GM19328 (cell line): ENCODE measurements around the gene RIN3.

Experiments
- ATAC-seq: cut with Tn5 transposase; IDR thresholded peaks from one replicate; pipeline ENCODE4 v1.9.1; 2021; ENCODE audit warnings: mild to moderate bottlenecking, moderate library complexity; ENCODE audit not compliant: unreplicated experiment

Gene RIN3

GRCh38 chr14:92683041-92683440 is 169.5 kb downstream of the RIN3 start:
- ATAC-seq = no peak

GRCh38 chr14:92684801-92685560 is 171.4 kb downstream of the RIN3 start:
- no peak for ATAC-seq

- no peak for ATAC-seq
Observed at GRCh38 chr14:92685784-92686355, 172.3 kb downstream of the RIN3 start.

DNA sequence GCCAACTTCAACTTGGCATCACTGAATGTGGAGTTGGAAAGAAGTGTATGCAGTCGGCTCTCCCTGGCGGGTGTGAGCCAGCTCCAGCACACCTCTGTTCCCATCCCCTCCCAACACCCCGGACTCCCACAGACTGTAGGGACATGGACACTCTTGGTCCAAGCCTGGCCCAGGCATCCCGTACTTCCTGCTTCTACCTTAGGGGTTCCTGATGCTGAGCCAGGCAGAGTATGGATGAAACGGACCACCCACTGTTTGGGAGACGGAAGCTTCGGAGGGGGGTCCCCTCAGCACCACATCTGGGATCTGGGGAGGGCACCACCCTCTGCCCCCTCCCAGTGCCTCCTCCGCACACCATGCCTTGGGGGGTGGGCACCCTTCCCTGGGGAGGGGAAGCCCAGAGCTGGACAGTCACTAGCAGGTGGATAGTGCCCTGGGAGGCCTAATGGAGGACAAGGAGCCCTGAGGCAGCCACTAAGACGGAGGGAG is 172.9 kb downstream of the RIN3 start:
- no peak for ATAC-seq

- ATAC-seq = peak; percentile 47
Observed at GRCh38 chr14:92686900-92687427, 173.4 kb downstream of the RIN3 start.

DNA sequence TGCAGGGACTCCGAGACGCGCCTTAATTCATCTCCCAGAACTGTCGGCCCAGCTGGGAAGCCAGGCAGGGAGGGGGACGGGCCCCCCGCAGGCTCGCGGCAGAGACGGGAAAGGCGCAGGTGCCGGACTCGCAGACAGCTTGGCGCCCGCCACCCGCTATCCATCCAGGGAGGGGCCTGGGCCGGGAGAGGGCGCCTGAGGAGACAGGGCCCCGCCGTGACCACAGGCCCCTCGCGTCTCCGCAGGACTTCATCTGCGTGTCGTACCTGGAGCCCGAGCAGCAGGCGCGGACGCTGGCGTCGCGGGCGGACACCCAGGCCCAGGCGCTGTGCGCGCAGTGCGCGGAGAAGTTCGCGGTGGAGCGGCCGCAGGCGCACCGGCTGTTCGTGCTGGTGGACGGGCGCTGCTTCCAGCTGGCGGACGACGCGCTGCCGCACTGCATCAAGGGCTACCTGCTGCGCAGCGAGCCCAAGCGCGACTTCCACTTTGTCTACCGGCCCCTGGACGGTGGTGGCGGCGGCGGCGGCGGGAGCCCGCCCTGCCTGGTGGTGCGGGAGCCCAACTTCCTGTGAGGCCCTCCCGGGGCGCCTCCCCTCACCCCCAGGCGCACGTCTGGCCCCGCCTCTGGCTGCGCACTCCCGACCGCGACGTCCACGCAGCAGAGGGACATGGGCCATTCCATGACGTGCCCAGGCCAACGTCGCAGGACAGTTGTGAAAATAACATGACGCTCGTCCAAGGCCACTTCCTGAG is 174.3 kb downstream of the RIN3 start:
- no peak for ATAC-seq

DNA sequence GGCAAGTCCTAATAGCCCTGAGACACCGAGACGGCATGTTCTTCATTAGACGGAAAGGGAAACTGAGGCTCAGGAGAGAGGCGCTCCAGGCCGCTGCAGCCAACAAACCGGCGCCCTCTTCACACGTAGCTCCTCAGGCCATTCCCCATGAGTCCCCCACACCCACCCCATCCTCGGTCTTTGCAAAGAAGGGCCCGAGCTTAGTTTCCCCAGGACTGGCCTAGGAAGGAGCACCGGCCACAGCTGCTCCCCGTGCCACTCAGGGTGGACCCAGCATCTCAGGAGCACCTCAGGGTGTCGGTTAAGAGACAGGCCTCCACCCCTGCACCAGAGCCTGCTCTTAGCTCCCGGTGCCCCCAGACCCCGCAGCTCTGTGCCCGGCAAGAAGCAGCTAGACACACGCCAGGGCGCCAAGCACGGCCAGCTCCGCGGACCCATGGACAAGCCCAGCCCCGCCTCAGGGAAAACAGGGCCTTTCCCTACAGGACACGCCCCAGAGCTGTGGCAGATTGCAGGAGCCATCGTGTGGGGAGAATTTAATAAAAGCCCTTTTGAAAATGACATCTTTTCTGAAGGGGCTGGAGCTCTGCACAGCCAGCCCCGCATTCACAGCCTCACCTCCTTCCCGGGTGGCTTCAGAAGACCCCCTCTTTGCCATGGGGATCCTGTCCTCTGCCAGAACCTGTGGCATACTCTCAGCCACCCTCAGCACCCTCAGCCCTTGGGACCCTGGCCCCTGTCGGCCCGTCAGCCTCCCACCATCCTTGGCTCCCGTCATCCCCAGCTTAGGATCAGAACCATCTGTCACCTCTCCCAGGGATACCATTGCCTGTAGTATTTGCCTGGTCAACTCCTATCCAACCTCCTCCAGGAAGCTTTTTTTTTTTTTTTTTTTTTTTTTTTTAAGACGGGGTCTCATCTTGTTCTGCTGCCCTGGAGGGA is 175.1 kb downstream of the RIN3 start:
- ATAC-seq = no peak

DNA sequence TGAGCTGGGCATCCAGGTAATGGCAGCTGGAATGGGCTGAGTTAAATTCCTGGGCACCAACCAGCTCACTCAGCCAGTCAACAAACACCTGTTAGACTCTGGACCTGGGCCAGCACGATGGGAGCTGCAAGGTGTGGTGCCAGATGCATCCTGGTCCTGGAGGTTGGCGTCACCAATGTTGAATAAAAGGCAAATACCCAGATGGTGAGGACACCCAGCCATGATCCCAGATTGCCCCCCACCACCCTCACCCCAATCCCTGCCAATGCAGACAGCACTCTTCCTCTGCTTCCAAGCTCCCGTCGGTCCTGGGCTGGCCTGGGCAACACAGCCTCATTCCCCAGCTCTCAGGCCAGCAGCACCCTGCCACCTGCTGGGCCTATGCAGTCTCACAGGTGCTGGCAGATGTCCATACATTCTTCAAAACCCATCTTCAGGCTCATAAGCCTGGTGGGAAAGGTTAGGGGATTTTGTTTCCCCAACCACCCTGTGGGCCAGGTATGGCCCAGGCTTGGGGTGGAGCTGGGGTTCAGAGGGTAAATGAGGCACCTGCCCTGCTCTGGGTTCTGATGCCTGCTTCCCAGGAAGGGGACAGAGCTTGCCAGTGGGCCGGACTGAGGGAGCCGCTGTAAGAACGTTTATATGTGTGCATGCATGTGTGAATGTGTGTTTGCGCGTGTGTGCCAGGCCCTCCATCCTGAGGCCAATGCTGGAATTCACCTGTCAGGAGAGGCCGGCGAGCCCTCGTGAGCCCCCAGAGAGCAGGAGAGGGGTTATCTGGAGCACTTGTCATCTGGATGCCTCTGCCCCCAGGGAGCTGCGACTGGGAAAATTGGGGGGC is 176.8 kb downstream of the RIN3 start:
- ATAC-seq = no peak

- no peak for ATAC-seq
Observed at GRCh38 chr14:92692822-92693226, 179.2 kb downstream of the RIN3 start.

- no peak for ATAC-seq
Observed at GRCh38 chr14:92693998-92694795, 180.6 kb downstream of the RIN3 start.

DNA sequence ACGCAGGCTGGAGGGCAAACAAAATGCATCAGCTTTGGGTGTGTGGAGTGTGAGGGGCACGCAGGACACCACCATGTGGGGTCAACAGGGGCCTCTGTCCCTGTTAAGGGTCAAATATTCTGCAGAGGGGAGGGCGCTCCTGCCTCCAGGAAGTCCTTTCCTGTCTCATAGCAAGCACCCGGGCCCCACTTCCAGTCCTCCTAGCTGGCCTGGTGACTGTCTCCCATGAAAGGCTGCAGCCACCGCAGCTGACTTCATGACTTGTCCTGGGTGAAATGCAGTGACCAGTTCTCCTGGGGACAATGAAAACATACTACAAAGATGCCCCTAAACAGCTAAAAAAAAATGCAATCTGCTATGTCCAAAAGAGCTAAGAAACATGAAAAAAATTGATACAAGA is 181.2 kb downstream of the RIN3 start:
- no peak for ATAC-seq

DNA sequence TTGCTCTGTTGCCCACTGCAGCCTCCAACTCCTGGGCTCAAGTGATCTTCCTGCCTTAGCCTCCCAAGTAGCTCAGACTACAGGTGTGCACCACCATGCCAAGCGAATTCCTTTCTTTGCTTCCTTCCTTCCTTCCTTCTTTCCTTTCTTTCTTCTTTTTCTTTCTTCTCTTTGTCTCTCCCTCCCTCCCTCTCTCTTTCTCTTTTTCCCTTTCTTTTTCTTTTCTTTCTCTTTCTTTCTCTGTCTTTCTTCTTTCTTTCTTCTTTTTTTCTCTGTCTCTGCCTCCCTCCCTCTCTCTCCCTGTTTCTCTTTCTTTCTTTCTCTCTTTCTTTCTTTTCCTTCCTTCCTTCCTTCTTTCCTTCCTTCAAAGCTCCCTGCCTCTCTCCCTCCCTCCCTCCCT is 182.0 kb downstream of the RIN3 start:
- no peak for ATAC-seq

GRCh38 chr14:92696366-92696765 is 182.8 kb downstream of the RIN3 start:
- no peak for ATAC-seq

DNA sequence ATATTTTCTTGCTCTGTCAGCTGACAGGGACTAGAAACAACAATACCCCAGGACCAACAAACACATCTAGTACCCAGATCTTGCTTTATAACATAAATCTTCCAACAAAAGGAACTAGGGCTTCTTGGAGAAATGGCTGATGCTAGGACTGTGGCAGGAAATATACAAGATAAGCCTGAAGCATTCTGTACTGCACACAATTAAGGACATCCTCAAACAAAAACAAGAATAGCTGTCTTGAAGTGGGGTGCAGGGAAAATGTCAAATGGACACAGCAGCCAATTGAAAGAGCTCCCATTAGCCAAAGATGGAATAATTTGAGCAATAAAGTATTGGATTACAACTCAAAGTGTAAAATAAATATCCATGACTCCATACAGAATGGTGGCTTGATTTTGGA is 184.8 kb downstream of the RIN3 start:
- ATAC-seq = no peak

DNA sequence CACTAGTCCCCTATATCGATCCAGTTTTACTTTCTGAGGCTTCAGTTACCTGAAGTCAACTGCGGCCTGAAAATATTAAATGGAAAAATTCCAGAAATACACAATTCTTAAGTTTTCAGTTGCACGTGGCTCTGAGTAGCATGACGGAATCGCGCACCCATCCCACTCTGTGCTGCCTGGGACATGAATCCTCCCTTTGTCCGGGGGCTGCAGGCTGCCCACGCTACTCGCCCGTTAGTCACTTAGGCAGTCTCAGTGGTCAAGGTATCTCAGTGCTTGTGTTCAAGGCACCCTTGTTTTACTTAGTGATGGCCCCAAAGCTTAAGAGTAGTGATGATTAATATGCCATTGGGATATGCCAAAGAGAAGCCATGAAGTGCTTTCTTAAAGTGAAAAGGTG is 188.2 kb downstream of the RIN3 start:
- ATAC-seq = no peak

GRCh38 chr14:92702441-92702918 is 188.9 kb downstream of the RIN3 start:
- no peak for ATAC-seq

DNA sequence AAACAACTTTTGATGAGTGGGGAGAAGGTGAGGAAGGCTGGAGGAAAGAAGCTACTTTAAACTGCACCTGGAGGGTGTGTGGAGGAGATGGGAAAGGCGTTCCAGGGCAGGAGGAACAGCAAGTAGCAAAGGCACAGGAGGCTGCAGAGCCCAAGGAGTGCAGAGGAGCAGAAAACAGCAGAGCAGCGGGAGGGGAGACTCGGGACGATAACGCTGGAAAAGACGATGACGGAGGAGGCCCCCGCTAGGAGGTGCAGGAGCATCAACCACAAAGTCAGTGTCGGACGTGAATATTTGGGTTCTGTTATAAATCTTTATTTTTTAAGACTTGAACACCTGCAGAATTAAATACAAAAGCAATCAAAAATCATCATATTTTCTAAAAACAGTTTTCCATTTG is 189.9 kb downstream of the RIN3 start:
- ATAC-seq = no peak

DNA sequence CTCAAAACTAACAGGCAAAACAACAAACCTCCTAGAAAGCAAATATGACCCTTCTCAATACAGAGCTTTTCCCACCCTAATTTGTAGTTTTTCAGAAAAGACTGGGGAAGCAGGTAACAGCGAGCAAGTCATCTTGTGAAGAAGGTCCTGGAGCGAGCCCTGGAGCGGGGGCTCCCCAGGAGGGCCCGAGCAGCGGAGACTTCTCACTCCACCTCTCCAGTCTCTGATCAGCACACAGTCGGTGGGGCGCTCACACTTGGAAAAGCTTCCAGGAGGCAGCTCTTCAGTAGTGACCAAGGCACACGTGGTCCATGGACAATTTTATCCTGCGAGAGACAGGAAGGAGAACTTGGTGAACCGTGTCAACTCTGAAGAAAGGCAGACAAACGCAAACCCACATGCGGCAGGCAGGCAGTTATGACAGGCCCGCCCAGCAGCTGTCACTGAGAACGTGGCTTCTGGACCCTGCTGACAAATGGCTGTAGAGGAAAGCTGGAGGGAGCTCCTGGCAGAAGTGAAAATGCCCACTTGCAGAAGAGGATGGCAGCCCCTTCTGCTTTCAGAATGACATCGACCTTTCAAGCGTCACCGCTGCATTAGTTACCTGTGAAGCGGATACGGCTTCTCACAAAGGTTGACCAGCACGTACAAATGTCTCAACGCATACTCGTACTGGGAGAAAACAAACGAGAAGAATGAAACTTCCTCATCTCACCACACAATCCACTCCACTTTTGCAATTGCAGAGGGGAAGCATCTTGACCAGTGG is 190.6 kb downstream of the RIN3 start:
- peak; percentile 84 for ATAC-seq
